HepG2 (cell line): Measurements from ENCODE around the gene SPG7. TPM values are rescaled to one million over a fixed set of nuclear protein-coding genes. Genes with fewer than 3 reads are reported as not detected.

Experiments used
- AGO2 ChIP-seq: fragments of 200-400 bp; formaldehyde crosslinking; optimal IDR thresholded peaks from 2 replicates; pipeline ENCODE3; 2017; ENCODE audit warnings: mild to moderate bottlenecking, low read depth, low read length, moderate library complexity
- MED13 ChIP-seq: sonication (generic); formaldehyde crosslinking; IDR thresholded peaks from 2 replicates; pipeline ENCODE4 v1.5.0; 2020; ENCODE audit warnings: missing genetic modification reagents
- ZBTB20 ChIP-seq: sonication (generic); formaldehyde crosslinking; IDR thresholded peaks from 2 replicates; pipeline ENCODE4 v1.8.1; 2023; ENCODE audit warnings: missing genetic modification reagents, low read depth, mild to moderate bottlenecking, borderline replicate concordance
- ZBTB21 ChIP-seq: sonication (generic); formaldehyde crosslinking; IDR thresholded peaks from 2 replicates; pipeline ENCODE4 v1.4.0; 2020; ENCODE audit warnings: missing genetic modification reagents
- ZFAT ChIP-seq: sonication (generic); formaldehyde crosslinking; conservative IDR thresholded peaks from 2 replicates; pipeline ENCODE4 v1.8.1; 2023; ENCODE audit warnings: missing genetic modification reagents, inconsistent platforms
- ZMYM3 ChIP-seq: sonication (generic); formaldehyde crosslinking; IDR thresholded peaks from 2 replicates; pipeline ENCODE4 v1.5.1; 2020; ENCODE audit warnings: mild to moderate bottlenecking, missing genetic modification reagents
- ZNF20 ChIP-seq: sonication (generic); formaldehyde crosslinking; IDR thresholded peaks from 2 replicates; pipeline ENCODE4 v1.4.0; 2020; ENCODE audit warnings: mild to moderate bottlenecking, moderate library complexity, missing genetic modification reagents
- ZNF562 ChIP-seq: sonication (generic); formaldehyde crosslinking; IDR thresholded peaks from 2 replicates; pipeline ENCODE4 v1.8.0; 2022; ENCODE audit warnings: missing genetic modification reagents, borderline replicate concordance
- ZNF646 ChIP-seq: sonication (generic); formaldehyde crosslinking; IDR thresholded peaks from 2 replicates; pipeline ENCODE4 v1.9.0; 2021; ENCODE audit warnings: mild to moderate bottlenecking, missing genetic modification reagents
- ZNF747 ChIP-seq: sonication (generic); formaldehyde crosslinking; IDR thresholded peaks from 2 replicates; pipeline ENCODE4 v1.8.1; 2023; ENCODE audit warnings: missing genetic modification reagents, mild to moderate bottlenecking, borderline replicate concordance
- polyA plus RNA-seq, 8 experiments: library from polyadenylated mRNA; depleted of rRNA in 3 of 8; stranded (reverse) in 7 of 8; unstranded in 1 of 8; fragments of >200 nt; fragmentation: Illumina TruSeq in 4 of 8; extraction: Trizol in 4 of 8; gene quantifications; 2 replicates each; pipeline versions ENCODE4 v1.2.1 to v1.2.3, GENCODE V29; 2011 to 2016; ENCODE audit warnings: low read depth in 4 of 8, missing spikeins in 1 of 8, mixed read lengths in 1 of 8; ENCODE audit not compliant: insufficient read depth in 1 of 8
- total RNA-seq, 5 experiments: library from RNA; depleted of rRNA; stranded (reverse); fragments of >200 nt; fragmentation: Illumina TruSeq; extraction: Trizol; gene quantifications; 2 replicates each; pipeline ENCODE4 v1.2.3, GENCODE V29; 2016; ENCODE audit warnings: low read depth in 1 of 5
- TF ChIP-seq, protein P1 (sequence below): sonication (generic); formaldehyde crosslinking; IDR thresholded peaks from 2 replicates; pipeline ENCODE4 v1.9.0; 2022; ENCODE audit warnings: low read depth, missing genetic modification reagents
- TF ChIP-seq, protein P2 (sequence below): sonication (generic); formaldehyde crosslinking; IDR thresholded peaks from 2 replicates; pipeline ENCODE4 v1.4.0; 2020; ENCODE audit warnings: missing genetic modification reagents, low read depth, mild to moderate bottlenecking, borderline replicate concordance
- TF ChIP-seq, protein P3 (sequence below): sonication (generic); formaldehyde crosslinking; IDR thresholded peaks from 2 replicates; pipeline ENCODE4 v1.9.0; 2021; ENCODE audit warnings: missing genetic modification reagents, borderline replicate concordance
- TF ChIP-seq, protein P4 (sequence below): IDR thresholded peaks from 2 replicates; pipeline ENCODE4 v1.6.1; 2016; ENCODE audit warnings: control low read depth

Gene SPG7
- total and polyA plus RNA-seq, 2 of the 13 experiments (the other 11 are each of a cell fraction or from before 2014, with no cell fraction given), result 66.0 to 136 TPM

GRCh38 chr16:89505204-89506112 is 2.7 kb upstream of the SPG7 start (continued):
- peak; percentile 78 for TF ChIP-seq ZNF646 (CRISPR knock-in tag)
- TF ChIP-seq ZFAT, result no peak
- TF ChIP-seq, protein P1, sequence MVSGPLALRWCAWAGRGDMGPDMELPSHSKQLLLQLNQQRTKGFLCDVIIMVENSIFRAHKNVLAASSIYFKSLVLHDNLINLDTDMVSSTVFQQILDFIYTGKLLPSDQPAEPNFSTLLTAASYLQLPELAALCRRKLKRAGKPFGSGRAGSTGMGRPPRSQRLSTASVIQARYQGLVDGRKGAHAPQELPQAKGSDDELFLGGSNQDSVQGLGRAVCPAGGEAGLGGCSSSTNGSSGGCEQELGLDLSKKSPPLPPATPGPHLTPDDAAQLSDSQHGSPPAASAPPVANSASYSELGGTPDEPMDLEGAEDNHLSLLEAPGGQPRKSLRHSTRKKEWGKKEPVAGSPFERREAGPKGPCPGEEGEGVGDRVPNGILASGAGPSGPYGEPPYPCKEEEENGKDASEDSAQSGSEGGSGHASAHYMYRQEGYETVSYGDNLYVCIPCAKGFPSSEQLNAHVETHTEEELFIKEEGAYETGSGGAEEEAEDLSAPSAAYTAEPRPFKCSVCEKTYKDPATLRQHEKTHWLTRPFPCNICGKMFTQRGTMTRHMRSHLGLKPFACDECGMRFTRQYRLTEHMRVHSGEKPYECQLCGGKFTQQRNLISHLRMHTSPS (CRISPR knock-in tag), result peak; percentile 39; the same call in 1 of the 2 replicates
- no peak for TF ChIP-seq AGO2
- no peak for TF ChIP-seq MED13 (CRISPR knock-in tag)
- peak; percentile 92; the same call in 1 of the 2 replicates for TF ChIP-seq ZNF747 (CRISPR knock-in tag)
- TF ChIP-seq, protein P2, sequence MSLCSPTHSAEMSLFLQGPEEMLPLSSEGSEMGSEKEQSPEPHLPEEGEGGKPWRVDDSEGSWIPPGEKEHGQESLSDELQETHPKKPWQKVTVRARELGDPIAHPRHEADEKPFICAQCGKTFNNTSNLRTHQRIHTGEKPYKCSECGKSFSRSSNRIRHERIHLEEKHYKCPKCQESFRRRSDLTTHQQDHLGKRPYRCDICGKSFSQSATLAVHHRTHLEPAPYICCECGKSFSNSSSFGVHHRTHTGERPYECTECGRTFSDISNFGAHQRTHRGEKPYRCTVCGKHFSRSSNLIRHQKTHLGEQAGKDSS (CRISPR knock-in tag), result peak; percentile 96; the same call in 1 of the 2 replicates
- TF ChIP-seq ZNF20 (CRISPR knock-in tag), result no peak
- peak; percentile 64; the same call in 1 of the 2 replicates for TF ChIP-seq ZMYM3 (CRISPR knock-in tag)
- TF ChIP-seq, protein P3, sequence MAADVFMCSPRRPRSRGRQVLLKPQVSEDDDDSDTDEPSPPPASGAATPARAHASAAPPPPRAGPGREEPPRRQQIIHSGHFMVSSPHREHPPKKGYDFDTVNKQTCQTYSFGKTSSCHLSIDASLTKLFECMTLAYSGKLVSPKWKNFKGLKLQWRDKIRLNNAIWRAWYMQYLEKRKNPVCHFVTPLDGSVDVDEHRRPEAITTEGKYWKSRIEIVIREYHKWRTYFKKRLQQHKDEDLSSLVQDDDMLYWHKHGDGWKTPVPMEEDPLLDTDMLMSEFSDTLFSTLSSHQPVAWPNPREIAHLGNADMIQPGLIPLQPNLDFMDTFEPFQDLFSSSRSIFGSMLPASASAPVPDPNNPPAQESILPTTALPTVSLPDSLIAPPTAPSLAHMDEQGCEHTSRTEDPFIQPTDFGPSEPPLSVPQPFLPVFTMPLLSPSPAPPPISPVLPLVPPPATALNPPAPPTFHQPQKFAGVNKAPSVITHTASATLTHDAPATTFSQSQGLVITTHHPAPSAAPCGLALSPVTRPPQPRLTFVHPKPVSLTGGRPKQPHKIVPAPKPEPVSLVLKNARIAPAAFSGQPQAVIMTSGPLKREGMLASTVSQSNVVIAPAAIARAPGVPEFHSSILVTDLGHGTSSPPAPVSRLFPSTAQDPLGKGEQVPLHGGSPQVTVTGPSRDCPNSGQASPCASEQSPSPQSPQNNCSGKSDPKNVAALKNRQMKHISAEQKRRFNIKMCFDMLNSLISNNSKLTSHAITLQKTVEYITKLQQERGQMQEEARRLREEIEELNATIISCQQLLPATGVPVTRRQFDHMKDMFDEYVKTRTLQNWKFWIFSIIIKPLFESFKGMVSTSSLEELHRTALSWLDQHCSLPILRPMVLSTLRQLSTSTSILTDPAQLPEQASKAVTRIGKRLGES, result no peak
- TF ChIP-seq ZBTB20 (CRISPR knock-in tag), result peak; percentile 94
- no peak for TF ChIP-seq ZNF562 (CRISPR knock-in tag)
- TF ChIP-seq ZBTB21 (CRISPR knock-in tag), result peak; percentile 41; the same call in 1 of the 2 replicates
- TF ChIP-seq, protein P4, sequence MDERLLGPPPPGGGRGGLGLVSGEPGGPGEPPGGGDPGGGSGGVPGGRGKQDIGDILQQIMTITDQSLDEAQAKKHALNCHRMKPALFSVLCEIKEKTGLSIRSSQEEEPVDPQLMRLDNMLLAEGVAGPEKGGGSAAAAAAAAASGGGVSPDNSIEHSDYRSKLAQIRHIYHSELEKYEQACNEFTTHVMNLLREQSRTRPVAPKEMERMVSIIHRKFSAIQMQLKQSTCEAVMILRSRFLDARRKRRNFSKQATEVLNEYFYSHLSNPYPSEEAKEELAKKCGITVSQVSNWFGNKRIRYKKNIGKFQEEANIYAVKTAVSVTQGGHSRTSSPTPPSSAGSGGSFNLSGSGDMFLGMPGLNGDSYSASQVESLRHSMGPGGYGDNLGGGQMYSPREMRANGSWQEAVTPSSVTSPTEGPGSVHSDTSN, result no peak
